IMR-90 (cell line): ENCODE data around the gene EIF5A.

Source experiments
- MAZ ChIP-seq: IDR thresholded peaks from 2 replicates; pipeline ENCODE4 v1.6.1; 2012; ENCODE audit warnings: low read depth, mild to moderate bottlenecking, low read length, improper control_type of control experiment, moderate library complexity, borderline replicate concordance
- NFE2L2 ChIP-seq: fragments of 150-350 bp; IDR thresholded peaks from 2 replicates; pipeline ENCODE4 v1.6.1; 2016; ENCODE audit warnings: low read depth, mild to moderate bottlenecking, low read length
- POLR2A ChIP-seq: IDR thresholded peaks from 2 replicates; pipeline ENCODE4 v1.6.1; 2012; ENCODE audit warnings: mild to moderate bottlenecking, low read depth, low read length
- SMC3 ChIP-seq: fragments of 150-350 bp; IDR thresholded peaks from 2 replicates; pipeline ENCODE4 v1.6.1; 2016; ENCODE audit warnings: low read depth, mild to moderate bottlenecking, antibody characterized with exemption, low read length, moderate library complexity
- TF ChIP-seq, protein P1 (sequence below): conservative IDR thresholded peaks from 2 replicates; pipeline ENCODE4 v1.5.1; 2012; ENCODE audit warnings: mild to moderate bottlenecking, low read depth, low read length, improper control_type of control experiment
- TF ChIP-seq, protein P2 (sequence below): fragments of 150-350 bp; IDR thresholded peaks from 2 replicates; pipeline ENCODE4 v1.6.1; 2017; ENCODE audit warnings: mild to moderate bottlenecking, antibody characterized with exemption, low read length, low read depth

DNA sequence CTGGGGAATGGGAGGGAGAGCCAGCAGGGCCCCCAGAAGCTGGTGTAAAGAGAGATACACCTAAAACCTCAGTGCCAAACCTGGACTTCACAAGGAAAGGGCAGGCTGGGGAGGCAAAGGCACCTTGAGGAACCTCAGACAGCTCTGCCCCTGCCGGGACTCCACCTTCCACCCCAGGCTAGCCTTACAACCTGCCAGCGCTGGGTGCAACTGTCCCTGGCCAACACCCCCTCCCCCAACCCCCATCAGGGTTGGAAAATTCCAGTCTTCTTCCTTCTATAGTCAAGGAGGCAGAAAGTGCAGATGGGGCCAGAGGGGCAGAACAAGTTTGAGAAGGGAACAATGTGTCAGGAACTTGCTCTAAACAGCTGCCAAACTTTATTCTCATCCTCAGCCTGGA, 15.2 kb upstream of the EIF5A start:
- no peak for TF ChIP-seq NFE2L2
- TF ChIP-seq, protein P1, sequence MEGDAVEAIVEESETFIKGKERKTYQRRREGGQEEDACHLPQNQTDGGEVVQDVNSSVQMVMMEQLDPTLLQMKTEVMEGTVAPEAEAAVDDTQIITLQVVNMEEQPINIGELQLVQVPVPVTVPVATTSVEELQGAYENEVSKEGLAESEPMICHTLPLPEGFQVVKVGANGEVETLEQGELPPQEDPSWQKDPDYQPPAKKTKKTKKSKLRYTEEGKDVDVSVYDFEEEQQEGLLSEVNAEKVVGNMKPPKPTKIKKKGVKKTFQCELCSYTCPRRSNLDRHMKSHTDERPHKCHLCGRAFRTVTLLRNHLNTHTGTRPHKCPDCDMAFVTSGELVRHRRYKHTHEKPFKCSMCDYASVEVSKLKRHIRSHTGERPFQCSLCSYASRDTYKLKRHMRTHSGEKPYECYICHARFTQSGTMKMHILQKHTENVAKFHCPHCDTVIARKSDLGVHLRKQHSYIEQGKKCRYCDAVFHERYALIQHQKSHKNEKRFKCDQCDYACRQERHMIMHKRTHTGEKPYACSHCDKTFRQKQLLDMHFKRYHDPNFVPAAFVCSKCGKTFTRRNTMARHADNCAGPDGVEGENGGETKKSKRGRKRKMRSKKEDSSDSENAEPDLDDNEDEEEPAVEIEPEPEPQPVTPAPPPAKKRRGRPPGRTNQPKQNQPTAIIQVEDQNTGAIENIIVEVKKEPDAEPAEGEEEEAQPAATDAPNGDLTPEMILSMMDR = no peak
- TF ChIP-seq SMC3 = no peak
- TF ChIP-seq, protein P2, sequence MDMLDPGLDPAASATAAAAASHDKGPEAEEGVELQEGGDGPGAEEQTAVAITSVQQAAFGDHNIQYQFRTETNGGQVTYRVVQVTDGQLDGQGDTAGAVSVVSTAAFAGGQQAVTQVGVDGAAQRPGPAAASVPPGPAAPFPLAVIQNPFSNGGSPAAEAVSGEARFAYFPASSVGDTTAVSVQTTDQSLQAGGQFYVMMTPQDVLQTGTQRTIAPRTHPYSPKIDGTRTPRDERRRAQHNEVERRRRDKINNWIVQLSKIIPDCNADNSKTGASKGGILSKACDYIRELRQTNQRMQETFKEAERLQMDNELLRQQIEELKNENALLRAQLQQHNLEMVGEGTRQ = no peak
- TF ChIP-seq MAZ = no peak
- TF ChIP-seq POLR2A = no peak
